Caco-2 (cell line): ENCODE measurements around the gene TNS1. TPM values are rescaled to one million over a fixed set of nuclear protein-coding genes. Genes with fewer than 3 reads are reported as not detected.

Source experiments
- BruUV-seq: library from RNA; stranded (reverse); fragments of 400-500 nt; replicated peaks from 2 replicates; lab custom pipeline; 2021; lab: Mats Ljungman, UMichigan
- CTCF ChIA-PET: fragments of 300-600 bp; sonication (Branson Sonifier 250); formaldehyde crosslinking; loops from one replicate; lab custom pipeline; 2022; ENCODE audit warnings: antibody characterized with exemption; lab: Charles Lee
- POLR2A ChIA-PET: fragments of 300-600 bp; sonication (Branson Sonifier 250); formaldehyde crosslinking; loops from one replicate; lab custom pipeline; 2022; ENCODE audit warnings: antibody characterized with exemption; lab: Charles Lee
- DNase-seq, 2 experiments: peaks; one replicate each; pipeline versions ENCODE4 v3.0.0 to v3.0.0-alpha.2; 2020 to 2022
- H3K27me3 ChIP-seq: replicated peaks from 2 replicates; pipeline ENCODE4 v1.6.0; 2011; ENCODE audit warnings: low read length; ENCODE audit not compliant: control insufficient read depth, insufficient read depth
- H3K36me3 ChIP-seq: 2 replicates; pipeline ENCODE4 v1.5.1; 2011; ENCODE audit warnings: low read length; ENCODE audit not compliant: control insufficient read depth, insufficient read depth
- H3K4me1 ChIP-seq: fragments of 250-450 bp; sonication (Bioruptor Pico); 2 replicates; pipeline ENCODE4 v1.5.1; 2020; ENCODE audit warnings: mild to moderate bottlenecking
- H3K4me3 ChIP-seq: 2 replicates; pipeline ENCODE4 v1.5.1; 2011; ENCODE audit warnings: low read depth, mild to moderate bottlenecking, control low read depth, low read length
- H3K9me3 ChIP-seq: fragments of 250-450 bp; sonication (Bioruptor Pico); 2 replicates; pipeline ENCODE4 v1.5.1; 2020; ENCODE audit warnings: mild to moderate bottlenecking, moderate library complexity
- H3K27ac Mint-ChIP-seq: one replicate; pipeline ENCODE4 v1.8.0; 2022; ENCODE audit warnings: mixed read lengths; ENCODE audit not compliant: unreplicated experiment
- H3K27me3 Mint-ChIP-seq: one replicate; pipeline ENCODE4 v1.8.0; 2022; ENCODE audit warnings: mixed read lengths; ENCODE audit not compliant: insufficient read depth, unreplicated experiment
- H3K36me3 Mint-ChIP-seq: one replicate; pipeline ENCODE4 v1.8.0; 2022; ENCODE audit warnings: mild to moderate bottlenecking, mixed read lengths; ENCODE audit not compliant: insufficient read depth, unreplicated experiment
- H3K4me1 Mint-ChIP-seq: one replicate; pipeline ENCODE4 v1.8.0; 2022; ENCODE audit warnings: low read depth, mixed read lengths; ENCODE audit not compliant: unreplicated experiment
- H3K4me3 Mint-ChIP-seq: one replicate; pipeline ENCODE4 v1.8.0; 2022; ENCODE audit warnings: mild to moderate bottlenecking, moderate library complexity, mixed read lengths; ENCODE audit not compliant: unreplicated experiment
- H3K9me3 Mint-ChIP-seq: one replicate; pipeline ENCODE4 v1.8.0; 2022; ENCODE audit warnings: mixed read lengths; ENCODE audit not compliant: unreplicated experiment
- intact Hi-C: fragments of 100-400 bp; cut with micrococcal nuclease; formaldehyde crosslinking; loops from one replicate; pipeline ENCODE4 v1.10.0; 2022; ENCODE audit not compliant: unreplicated experiment
- total RNA-seq: library from RNA; stranded (reverse); gene quantifications from 2 replicates; pipeline ENCODE4 v1.2.3, GENCODE V29; 2022
- TF ChIP-seq, protein P1 (sequence below), 2 experiments: fragments of 200-600 bp in 1 of 2; IDR thresholded peaks; 1 replicate in 1 of 2; 2 replicates in 1 of 2; pipeline versions ENCODE4 v1.5.1 to v1.8.0; 2011 to 2022; ENCODE audit warnings: antibody characterized with exemption in 1 of 2, control low read depth in 1 of 2, inconsistent platforms in 1 of 2, low read depth in 1 of 2, low read length in 1 of 2, mild to moderate bottlenecking in 1 of 2, moderate library complexity in 1 of 2; ENCODE audit not compliant: insufficient read depth in 1 of 2, severe bottlenecking in 1 of 2, unreplicated experiment in 1 of 2

The TNS1 gene
- total RNA-seq, 1 experiment from 2014 or later, result 16.1 TPM

DNA sequence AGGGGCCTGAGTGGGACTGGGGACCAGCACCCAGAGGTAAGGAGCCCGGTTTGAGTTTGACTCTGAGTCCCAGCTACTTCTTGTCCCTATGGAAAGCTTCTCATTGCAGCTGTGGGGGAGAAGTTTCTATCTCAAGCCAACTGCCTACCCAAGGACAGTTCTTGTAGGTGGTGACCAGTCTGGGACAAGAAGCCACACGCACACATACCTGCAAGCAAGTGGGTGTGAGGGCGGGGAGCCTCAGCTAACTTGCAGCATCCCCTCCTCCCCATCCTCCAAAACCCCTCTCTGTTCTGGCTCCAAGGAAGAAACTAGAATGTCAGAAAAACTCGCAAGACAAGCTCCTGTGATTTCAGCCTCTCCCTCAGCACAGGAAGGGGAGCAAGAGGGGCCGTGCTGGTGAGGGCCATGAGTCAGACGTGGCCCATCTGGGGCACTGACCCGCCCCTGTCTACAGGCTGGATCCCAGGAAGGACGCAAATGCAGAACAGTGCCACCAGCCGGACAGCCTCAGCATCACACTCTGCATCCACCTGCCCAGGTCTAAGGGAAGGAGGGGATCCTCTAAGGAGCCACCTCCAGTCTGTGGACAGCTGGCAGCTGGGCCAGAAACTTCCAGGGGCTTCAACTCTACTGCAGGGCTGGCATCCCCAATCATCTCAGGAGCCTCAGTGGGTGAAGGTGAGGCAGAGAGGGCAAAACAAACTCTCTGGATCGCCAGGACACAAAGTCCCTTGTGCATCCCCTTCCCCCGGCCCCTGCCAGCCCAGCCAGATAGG, 103.4 kb downstream of the TNS1 start:
- H3K36me3 ChIP-seq, result 0 out of 2 replicates have a peak, but pooled peaks cover 2% of the 10 kb centered on the region
- no peak overlapping the region for H3K4me3 ChIP-seq
- ChIA-PET CTCF (interaction anchor here (0.9 to 1.6 kb wide), 5 partner anchors 13 to 105 kb away, joined by 3 to 5 read pairs (median 4); no protein-coding TSS in a partner anchor), POLR2A (no interaction called here)
- Mint-ChIP-seq H3K4me1 (peaks cover 23% of the 10 kb centered on the region), H3K36me3 (no peaks in the 10 kb centered on the region), H3K27ac (peak overlapping the region; percentile 62), H3K4me3 (no peak overlapping the region), H3K9me3 (no peaks in the 10 kb centered on the region), H3K27me3 (no peaks in the 10 kb centered on the region)
- peaks cover 65% of the 10 kb centered on the region for H3K4me1 ChIP-seq
- peak; percentile 50 to 54 for DNase-seq
- TF ChIP-seq, protein P1, sequence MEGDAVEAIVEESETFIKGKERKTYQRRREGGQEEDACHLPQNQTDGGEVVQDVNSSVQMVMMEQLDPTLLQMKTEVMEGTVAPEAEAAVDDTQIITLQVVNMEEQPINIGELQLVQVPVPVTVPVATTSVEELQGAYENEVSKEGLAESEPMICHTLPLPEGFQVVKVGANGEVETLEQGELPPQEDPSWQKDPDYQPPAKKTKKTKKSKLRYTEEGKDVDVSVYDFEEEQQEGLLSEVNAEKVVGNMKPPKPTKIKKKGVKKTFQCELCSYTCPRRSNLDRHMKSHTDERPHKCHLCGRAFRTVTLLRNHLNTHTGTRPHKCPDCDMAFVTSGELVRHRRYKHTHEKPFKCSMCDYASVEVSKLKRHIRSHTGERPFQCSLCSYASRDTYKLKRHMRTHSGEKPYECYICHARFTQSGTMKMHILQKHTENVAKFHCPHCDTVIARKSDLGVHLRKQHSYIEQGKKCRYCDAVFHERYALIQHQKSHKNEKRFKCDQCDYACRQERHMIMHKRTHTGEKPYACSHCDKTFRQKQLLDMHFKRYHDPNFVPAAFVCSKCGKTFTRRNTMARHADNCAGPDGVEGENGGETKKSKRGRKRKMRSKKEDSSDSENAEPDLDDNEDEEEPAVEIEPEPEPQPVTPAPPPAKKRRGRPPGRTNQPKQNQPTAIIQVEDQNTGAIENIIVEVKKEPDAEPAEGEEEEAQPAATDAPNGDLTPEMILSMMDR (IDR thresholded peaks at IDR 0.05; ENCODE audit: insufficient read depth in 1 of 2, low read depth in 1 of 2, low read length in 1 of 2, severe bottlenecking in 1 of 2, unreplicated experiment in 1 of 2), result peak in 1 of 2 experiments; percentile 63
- no peaks in the 10 kb centered on the region for H3K9me3 ChIP-seq
- intact Hi-C loops, result loop anchor here (1.0 kb wide), 1 partner anchor 89 kb away; no protein-coding TSS in a partner anchor
- no peaks in the 10 kb centered on the region for H3K27me3 ChIP-seq
- BruUV-seq, result no TSS peak

DNA sequence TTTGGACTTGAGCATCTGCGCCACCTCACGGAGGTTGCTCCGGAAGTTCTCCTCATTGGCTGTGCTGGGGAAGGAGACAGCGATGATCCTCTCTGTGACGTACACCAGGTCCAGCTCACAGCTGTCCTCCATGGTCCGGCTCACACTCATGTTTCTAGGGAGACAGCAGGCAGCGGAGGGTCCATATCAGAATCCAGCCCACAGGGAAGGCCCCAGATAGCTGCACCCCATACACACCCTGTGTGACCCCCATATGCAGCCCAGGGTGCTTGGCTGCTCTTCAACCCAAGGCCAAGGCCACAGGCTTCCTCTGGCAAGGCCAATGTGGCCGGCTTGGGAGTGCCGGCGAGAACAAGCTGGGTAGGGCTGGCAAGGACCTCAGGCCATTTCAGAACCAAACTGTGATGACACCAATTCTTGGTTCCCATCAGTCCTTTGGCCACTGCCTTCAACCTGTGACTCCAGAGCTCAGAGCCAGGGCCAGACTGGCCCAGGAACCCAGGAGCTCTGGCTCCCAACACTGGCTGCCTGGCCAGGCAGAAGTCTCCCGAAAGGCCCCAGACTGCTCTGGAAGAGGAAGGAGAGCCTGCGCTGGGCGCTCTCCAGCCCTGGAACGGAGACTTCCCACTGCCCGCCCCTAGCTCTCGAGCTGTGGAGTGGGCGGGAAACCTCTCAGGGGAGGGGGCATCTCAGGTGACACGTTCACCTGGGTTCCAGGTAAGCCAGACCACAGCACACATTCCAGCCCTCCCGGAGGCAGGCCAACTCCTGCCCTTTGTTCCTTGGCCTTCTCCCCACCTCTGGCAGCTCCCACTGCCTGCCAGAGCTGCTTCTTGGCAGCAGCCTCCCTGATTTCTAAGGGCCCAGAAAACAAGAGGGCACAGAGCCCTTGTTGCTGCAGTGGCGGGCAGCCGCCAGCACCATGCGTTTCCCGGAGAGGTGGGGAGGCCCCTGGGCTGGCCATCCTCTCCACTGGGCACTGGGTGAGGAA, 104.7 kb downstream of the TNS1 start:
- no peak overlapping the region for H3K4me3 Mint-ChIP-seq
- no peaks in the 10 kb centered on the region for H3K27me3 Mint-ChIP-seq
- intact Hi-C loops, result no loop called here
- H3K9me3 Mint-ChIP-seq, result no peaks in the 10 kb centered on the region
- Histone ChIP-seq H3K36me3 (0 out of 2 replicates have a peak, but pooled peaks cover 2% of the 10 kb centered on the region), H3K27me3 (no peaks in the 10 kb centered on the region), H3K9me3 (no peaks in the 10 kb centered on the region), H3K4me1 (peaks cover 52% of the 10 kb centered on the region), H3K4me3 (no peak overlapping the region)
- no peaks in the 10 kb centered on the region for H3K36me3 Mint-ChIP-seq
- CTCF ChIA-PET, result interaction anchor here (0.7 to 1.6 kb wide), 4 partner anchors 10 to 709 kb away, joined by 3 to 4 read pairs (median 4); no protein-coding TSS in a partner anchor
- POLR2A ChIA-PET, result no interaction called here
- peak overlapping the region; percentile 14 for H3K27ac Mint-ChIP-seq
- BruUV-seq, result no TSS peak
- TF ChIP-seq, protein P1 (IDR thresholded peaks at IDR 0.05; ENCODE audit: insufficient read depth in 1 of 2, low read depth in 1 of 2, low read length in 1 of 2, severe bottlenecking in 1 of 2, unreplicated experiment in 1 of 2), result no peak
- peak; percentile 52 to 65 for DNase-seq
- H3K4me1 Mint-ChIP-seq, result peaks cover 13% of the 10 kb centered on the region
